Urinary bladder (tissue), 4 donors: ENCODE results near the gene GNPTAB. TPM values are rescaled to one million over a fixed set of nuclear protein-coding genes. Genes with fewer than 3 reads are reported as not detected.

ENCODE experiments used
- DNase-seq: peaks from one replicate; pipeline ENCODE4 v3.0.0-alpha.2; 2015; ENCODE audit errors: extremely low spot score
- H3K27ac ChIP-seq: one replicate; pipeline ENCODE4 v1.5.1; 2013; ENCODE audit warnings: low read depth, mild to moderate bottlenecking, moderate library complexity
- H3K36me3 ChIP-seq: one replicate; pipeline ENCODE4 v1.6.1; 2013; ENCODE audit warnings: mild to moderate bottlenecking, moderate library complexity; ENCODE audit not compliant: insufficient read depth
- H3K4me1 ChIP-seq: one replicate; pipeline ENCODE4 v1.6.1; 2013; ENCODE audit warnings: mild to moderate bottlenecking, moderate library complexity; ENCODE audit not compliant: insufficient read depth
- H3K4me3 ChIP-seq: one replicate; pipeline ENCODE4 v1.5.1; 2013; ENCODE audit warnings: low read depth, low read length
- WGBS: extraction: QIAGEN DNeasy Blood & Tissue Kit; methylation state at CpG from one replicate; pipeline ENCODE4 v1.1.7; 2013; 5-methylcytosine and 5-hydroxymethylcytosine counted together
- polyA plus RNA-seq: library from polyadenylated mRNA; stranded (reverse); fragments of 200-250 nt; gene quantifications from one replicate; pipeline ENCODE4 v1.2.3, GENCODE V29; 2013
- total RNA-seq: library from RNA; depleted of rRNA; stranded (reverse); fragments of >200 nt; gene quantifications from one replicate; pipeline ENCODE4 v1.2.3, GENCODE V29; 2014
- donor health status: healthy with polysubstance abuse.
- donor health status: healthy.

The GNPTAB gene
- total and polyA plus RNA-seq, 2 donors, result 15.2 to 59.3 TPM

- no peak overlapping the region for H3K4me3 ChIP-seq
- DNase-seq, result no peak
- H3K4me1 ChIP-seq, result no peaks in the 10 kb centered on the region
- H3K27ac ChIP-seq, result no peak overlapping the region
- WGBS, result 90% methylated on average over 2 of the region's 2 CpGs
- H3K36me3 ChIP-seq, result no peaks in the 10 kb centered on the region
These were observed 46.9 kb downstream of the GNPTAB start for GRCh38 chr12:101783838-101784237.

DNA sequence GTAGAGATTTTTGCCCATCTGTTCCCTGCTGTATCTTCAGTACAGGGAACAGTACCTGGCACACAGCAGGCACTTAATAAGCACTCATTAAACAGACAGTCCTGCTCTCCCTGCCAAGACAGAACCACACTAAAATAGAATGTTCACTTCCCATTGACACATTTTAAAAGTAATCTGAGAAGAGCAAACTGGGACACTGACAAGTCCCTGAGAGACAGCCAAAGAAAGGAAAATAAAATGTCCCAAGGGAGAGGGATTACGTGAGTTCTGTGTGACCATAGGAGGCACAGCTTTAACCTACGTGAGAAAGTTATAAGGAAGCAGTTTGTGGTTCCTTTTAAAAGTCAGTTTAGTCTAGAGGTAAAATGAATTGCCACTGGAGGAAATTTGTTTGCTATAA is 47.6 kb downstream of the GNPTAB start:
- DNase-seq, result no peak
- Histone ChIP-seq H3K36me3 (no peaks in the 10 kb centered on the region), H3K4me1 (peaks cover 1% of the 10 kb centered on the region), H3K27ac (no peak overlapping the region), H3K4me3 (no peak overlapping the region)
- WGBS, result 67% methylated on average over 2 of the region's 2 CpGs

- Histone ChIP-seq H3K27ac (no peak overlapping the region), H3K36me3 (no peaks in the 10 kb centered on the region), H3K4me3 (no peak overlapping the region), H3K4me1 (peaks cover 1% of the 10 kb centered on the region)
- DNase-seq, result no peak
- 91% methylated on average over 3 of the region's 3 CpGs for WGBS
These were observed 48.5 kb downstream of the GNPTAB start for GRCh38 chr12:101782273-101782731.

DNA sequence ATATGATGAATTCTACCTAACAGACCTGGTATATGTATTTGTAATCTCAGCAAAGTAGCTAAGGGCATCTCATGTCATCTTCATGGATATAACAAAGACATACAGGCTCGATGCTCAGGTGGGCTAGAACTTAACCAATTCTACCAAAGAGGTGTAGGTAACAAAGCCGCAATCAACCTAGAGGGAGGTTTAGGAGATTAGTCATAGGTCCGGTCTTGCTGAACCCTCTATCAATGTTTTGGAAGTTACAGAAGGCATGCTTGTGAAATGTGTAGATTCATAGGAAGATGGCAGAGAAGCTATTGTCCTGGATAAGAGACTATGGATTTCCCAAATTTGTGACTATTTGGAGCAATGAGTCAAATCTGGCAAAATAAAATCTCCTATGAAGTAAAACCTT is 48.9 kb downstream of the GNPTAB start:
- DNase-seq, result no peak
- 84% methylated on average over 3 of the region's 3 CpGs for WGBS
- Histone ChIP-seq H3K27ac (no peak overlapping the region), H3K36me3 (no peaks in the 10 kb centered on the region), H3K4me1 (peaks cover 1% of the 10 kb centered on the region), H3K4me3 (no peak overlapping the region)

- no peak for DNase-seq
- H3K36me3 ChIP-seq, result no peaks in the 10 kb centered on the region
- no peak overlapping the region for H3K27ac ChIP-seq
- 81% methylated on average over 2 of the region's 2 CpGs for WGBS
- peaks cover 1% of the 10 kb centered on the region for H3K4me1 ChIP-seq
- no peak overlapping the region for H3K4me3 ChIP-seq
These were observed 50.2 kb downstream of the GNPTAB start for GRCh38 chr12:101780599-101780998.

GRCh38 chr12:101779626-101780025 is 51.1 kb downstream of the GNPTAB start:
- Histone ChIP-seq H3K27ac (no peak overlapping the region), H3K4me3 (no peak overlapping the region), H3K36me3 (no peaks in the 10 kb centered on the region), H3K4me1 (peaks cover 1% of the 10 kb centered on the region)
- DNase-seq, result no peak
- 89% methylated on average over 6 of the region's 6 CpGs for WGBS

- Histone ChIP-seq H3K27ac (no peak overlapping the region), H3K36me3 (no peaks in the 10 kb centered on the region), H3K4me1 (peaks cover 1% of the 10 kb centered on the region), H3K4me3 (no peak overlapping the region)
- WGBS, result 94% methylated on average over 3 of the region's 3 CpGs
- no peak for DNase-seq
These were observed 51.6 kb downstream of the GNPTAB start for GRCh38 chr12:101779200-101779599.

- WGBS, result 80% methylated on average over 4 of the region's 4 CpGs
- Histone ChIP-seq H3K36me3 (no peaks in the 10 kb centered on the region), H3K4me1 (peaks cover 1% of the 10 kb centered on the region), H3K27ac (no peak overlapping the region), H3K4me3 (no peak overlapping the region)
- no peak for DNase-seq
These were observed 52.8 kb downstream of the GNPTAB start for GRCh38 chr12:101777978-101778377.

DNA sequence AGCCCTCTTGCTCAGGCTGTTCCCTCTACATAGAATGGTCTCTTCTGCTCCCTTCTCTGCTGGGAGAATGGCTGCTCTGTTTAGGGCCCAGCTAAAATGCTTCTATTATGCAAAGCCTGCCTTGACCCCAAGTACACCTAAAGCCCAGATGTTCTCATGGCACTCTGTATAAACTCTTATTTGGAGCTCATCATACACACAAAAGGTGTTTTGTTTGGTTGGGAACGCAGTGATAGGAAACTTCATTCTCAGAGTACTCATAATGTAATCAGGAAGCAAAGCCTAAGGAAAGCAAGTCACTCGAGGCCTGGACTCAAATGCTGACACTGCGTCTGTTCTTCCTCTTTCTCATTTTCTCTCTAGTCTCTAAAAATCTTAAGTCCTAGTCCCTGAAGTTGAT is 53.3 kb downstream of the GNPTAB start:
- Histone ChIP-seq H3K4me3 (no peak overlapping the region), H3K4me1 (peaks cover 1% of the 10 kb centered on the region), H3K36me3 (no peaks in the 10 kb centered on the region), H3K27ac (no peak overlapping the region)
- 71% methylated on average over 3 of the region's 3 CpGs for WGBS
- DNase-seq, result no peak

DNA sequence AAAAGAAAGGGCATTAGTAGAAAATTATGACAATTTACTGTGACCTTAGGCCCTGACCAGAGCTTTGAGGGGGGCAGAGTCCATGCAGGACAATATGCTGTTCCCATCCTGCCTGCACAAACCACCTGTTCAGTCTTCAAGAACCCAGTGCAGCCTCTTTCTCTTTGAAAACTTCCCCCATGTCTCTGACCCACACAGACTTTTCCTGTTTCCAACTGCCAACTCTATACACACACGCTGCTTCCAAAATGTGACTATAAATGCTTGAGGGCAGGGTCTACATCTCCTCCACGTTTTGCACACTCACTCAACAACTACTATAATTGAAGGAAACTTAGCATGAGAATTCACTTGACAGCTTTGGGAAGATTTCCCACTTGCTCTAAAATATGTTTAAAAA is 54.9 kb downstream of the GNPTAB start:
- Histone ChIP-seq H3K4me1 (peaks cover 1% of the 10 kb centered on the region), H3K4me3 (no peak overlapping the region), H3K27ac (no peak overlapping the region), H3K36me3 (no peaks in the 10 kb centered on the region)
- WGBS, result 66% methylated on average over 2 of the region's 2 CpGs
- no peak for DNase-seq

DNA sequence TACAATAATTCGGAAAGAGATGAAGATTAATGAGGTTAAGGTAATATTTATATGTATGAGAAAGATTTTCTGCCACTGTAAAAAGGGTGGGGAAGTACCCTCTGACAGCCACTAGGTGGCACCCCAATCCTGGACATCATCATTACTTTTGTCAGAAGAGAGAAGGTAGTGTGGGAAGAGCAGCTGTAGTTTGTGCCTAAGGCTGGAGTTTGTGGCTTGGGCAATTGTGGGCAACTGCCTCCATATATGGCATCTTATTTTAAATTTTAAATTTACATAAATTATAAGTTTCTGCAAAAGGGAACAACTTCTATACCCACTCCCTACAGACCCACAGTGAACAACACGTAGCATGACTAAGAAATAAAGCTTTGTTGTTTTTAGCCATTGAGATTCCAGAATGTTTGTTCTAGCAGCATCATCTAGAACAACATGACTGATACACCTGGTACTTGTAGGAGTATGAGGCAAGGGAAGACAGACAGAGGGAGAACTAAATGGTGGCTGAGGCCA is 57.1 kb downstream of the GNPTAB start:
- DNase-seq, result no peak
- 52% methylated on average over 2 of the region's 2 CpGs for WGBS
- Histone ChIP-seq H3K4me1 (peaks cover 1% of the 10 kb centered on the region), H3K4me3 (no peak overlapping the region), H3K36me3 (peaks cover 5% of the 10 kb centered on the region), H3K27ac (no peak overlapping the region)

- H3K4me3 ChIP-seq, result no peak overlapping the region
- H3K4me1 ChIP-seq, result no peaks in the 10 kb centered on the region
- no peak overlapping the region for H3K27ac ChIP-seq
- WGBS, result 79% methylated on average over 5 of the region's 5 CpGs
- H3K36me3 ChIP-seq, result peaks cover 5% of the 10 kb centered on the region
- no peak for DNase-seq
These were observed 58.6 kb downstream of the GNPTAB start for GRCh38 chr12:101772012-101772775.

DNA sequence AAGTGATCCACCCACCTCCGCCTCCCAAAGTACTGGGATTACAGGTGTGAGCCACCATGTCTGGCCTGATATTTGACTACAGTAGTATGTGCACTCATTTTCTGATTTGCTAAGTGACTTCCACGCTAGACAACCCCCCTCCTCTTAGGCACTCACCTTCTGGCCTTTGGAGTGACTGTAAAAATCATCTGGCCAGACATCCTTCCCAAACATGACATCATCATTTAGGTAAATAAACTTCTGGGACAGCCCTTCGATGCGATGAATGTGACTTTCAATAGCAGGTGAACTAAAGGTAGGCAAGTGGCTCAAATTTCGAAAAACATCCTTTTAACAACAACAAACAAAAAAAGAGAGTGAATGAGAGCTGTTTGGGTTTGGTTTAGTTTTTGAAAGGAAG is 60.9 kb downstream of the GNPTAB start:
- Histone ChIP-seq H3K4me1 (no peaks in the 10 kb centered on the region), H3K4me3 (no peak overlapping the region), H3K36me3 (peaks cover 5% of the 10 kb centered on the region), H3K27ac (no peak overlapping the region)
- no peak for DNase-seq
- 92% methylated on average over 5 of the region's 5 CpGs for WGBS

GRCh38 chr12:101768781-101769180 is 62.0 kb downstream of the GNPTAB start:
- Histone ChIP-seq H3K27ac (no peak overlapping the region), H3K4me1 (no peaks in the 10 kb centered on the region), H3K36me3 (peaks cover 5% of the 10 kb centered on the region), H3K4me3 (no peak overlapping the region)
- no peak for DNase-seq
- WGBS, result 91% methylated on average over 2 of the region's 2 CpGs
